ENCODE measurements around the gene MRPS18A.

MRPS18A gene

GRCh38 chr6:43724914-43725642, 37.5 kb upstream of the MRPS18A start:
- ATAC-seq (replicated peaks; ENCODE audit: extremely low read depth, poor library complexity, severe bottlenecking) (peak; percentile 84), DNase-seq (ENCODE audit: low spot score in 2 of 2) (peak; percentile 61 to 76)
- Mint-ChIP-seq H3K36me3 (ENCODE audit: insufficient read depth) (peaks cover 5% of the 10 kb centered on the region), H3K27ac (ENCODE audit: low read depth) (peak overlapping the region; percentile 70), H3K4me3 (peak overlapping the region; percentile 43), H3K27me3 (peaks cover 3% of the 10 kb centered on the region), H3K9me3 (no peaks in the 10 kb centered on the region), H3K4me1 (peaks cover 24% of the 10 kb centered on the region)

GRCh38 chr6:43724354-43724753, 36.8 kb upstream of the MRPS18A start:
- Mint-ChIP-seq H3K4me3 (peak overlapping the region; percentile 43), H3K4me1 (peaks cover 24% of the 10 kb centered on the region), H3K27me3 (peaks cover 7% of the 10 kb centered on the region), H3K27ac (ENCODE audit: low read depth) (peak overlapping the region; percentile 70), H3K36me3 (ENCODE audit: insufficient read depth) (peaks cover 5% of the 10 kb centered on the region), H3K9me3 (no peaks in the 10 kb centered on the region)
- ATAC-seq (replicated peaks; ENCODE audit: extremely low read depth, poor library complexity, severe bottlenecking) (no peak), DNase-seq (ENCODE audit: low spot score in 2 of 2) (no peak)

GRCh38 chr6:43723737-43724295, 36.2 kb upstream of the MRPS18A start:
- peaks cover 24% of the 10 kb centered on the region for H3K4me1 Mint-ChIP-seq
- DNase-seq (ENCODE audit: low spot score in 2 of 2) (peak; percentile 48 to 49), ATAC-seq (replicated peaks; ENCODE audit: extremely low read depth, poor library complexity, severe bottlenecking) (peak; percentile 54)
- peak overlapping the region; percentile 19 for H3K27ac Mint-ChIP-seq (ENCODE audit: low read depth)
- no peaks in the 10 kb centered on the region for H3K9me3 Mint-ChIP-seq
- peaks cover 5% of the 10 kb centered on the region for H3K36me3 Mint-ChIP-seq (ENCODE audit: insufficient read depth)
- no peak overlapping the region for H3K4me3 Mint-ChIP-seq
- H3K27me3 Mint-ChIP-seq, result peaks cover 7% of the 10 kb centered on the region

- peaks cover 5% of the 10 kb centered on the region for H3K36me3 Mint-ChIP-seq (ENCODE audit: insufficient read depth)
- no peak overlapping the region for H3K4me3 Mint-ChIP-seq
Measured at GRCh38 chr6:43722920-43723545, 35.4 kb upstream of the MRPS18A start.

GRCh38 chr6:43720999-43721398, 33.4 kb upstream of the MRPS18A start:
- Mint-ChIP-seq H3K27ac (ENCODE audit: low read depth) (no peak overlapping the region), H3K4me1 (peaks cover 24% of the 10 kb centered on the region), H3K27me3 (peaks cover 17% of the 10 kb centered on the region), H3K9me3 (no peaks in the 10 kb centered on the region), H3K36me3 (ENCODE audit: insufficient read depth) (peaks cover 5% of the 10 kb centered on the region), H3K4me3 (no peak overlapping the region)
- ATAC-seq (replicated peaks; ENCODE audit: extremely low read depth, poor library complexity, severe bottlenecking) (no peak), DNase-seq (ENCODE audit: low spot score in 2 of 2) (no peak)

More at GRCh38 chr6:43722920-43723545, 35.4 kb upstream of the MRPS18A start:
- ATAC-seq (replicated peaks; ENCODE audit: extremely low read depth, poor library complexity, severe bottlenecking), result no peak
- H3K27ac Mint-ChIP-seq (ENCODE audit: low read depth), result no peak overlapping the region
- peaks cover 24% of the 10 kb centered on the region for H3K4me1 Mint-ChIP-seq
- DNase-seq (ENCODE audit: low spot score in 2 of 2), result no peak
- H3K27me3 Mint-ChIP-seq, result peaks cover 14% of the 10 kb centered on the region
- no peaks in the 10 kb centered on the region for H3K9me3 Mint-ChIP-seq

GRCh38 chr6:43719511-43719910, 31.9 kb upstream of the MRPS18A start:
- Mint-ChIP-seq H3K4me3 (no peak overlapping the region), H3K4me1 (peaks cover 12% of the 10 kb centered on the region), H3K27ac (ENCODE audit: low read depth) (no peak overlapping the region), H3K36me3 (ENCODE audit: insufficient read depth) (no peaks in the 10 kb centered on the region), H3K9me3 (no peaks in the 10 kb centered on the region), H3K27me3 (peaks cover 17% of the 10 kb centered on the region)
- no peak for DNase-seq (ENCODE audit: low spot score in 2 of 2)
- ATAC-seq (replicated peaks; ENCODE audit: extremely low read depth, poor library complexity, severe bottlenecking), result no peak

GRCh38 chr6:43718387-43719105, 31.0 kb upstream of the MRPS18A start:
- no peak overlapping the region for H3K4me3 Mint-ChIP-seq
- peaks cover 2% of the 10 kb centered on the region for H3K4me1 Mint-ChIP-seq
- DNase-seq (ENCODE audit: low spot score in 2 of 2) (no peak), ATAC-seq (replicated peaks; ENCODE audit: extremely low read depth, poor library complexity, severe bottlenecking) (no peak)
- peaks cover 17% of the 10 kb centered on the region for H3K27me3 Mint-ChIP-seq
- no peaks in the 10 kb centered on the region for H3K9me3 Mint-ChIP-seq
- no peak overlapping the region for H3K27ac Mint-ChIP-seq (ENCODE audit: low read depth)
- H3K36me3 Mint-ChIP-seq (ENCODE audit: insufficient read depth), result no peaks in the 10 kb centered on the region

- ATAC-seq (replicated peaks; ENCODE audit: extremely low read depth, poor library complexity, severe bottlenecking), result no peak
- Mint-ChIP-seq H3K9me3 (no peaks in the 10 kb centered on the region), H3K4me3 (no peak overlapping the region), H3K4me1 (no peaks in the 10 kb centered on the region), H3K36me3 (ENCODE audit: insufficient read depth) (no peaks in the 10 kb centered on the region), H3K27me3 (peaks cover 17% of the 10 kb centered on the region), H3K27ac (ENCODE audit: low read depth) (no peak overlapping the region)
- DNase-seq (ENCODE audit: low spot score in 2 of 2), result no peak
Measured at GRCh38 chr6:43717822-43718221, 30.2 kb upstream of the MRPS18A start.

- Mint-ChIP-seq H3K27me3 (peaks cover 22% of the 10 kb centered on the region), H3K27ac (ENCODE audit: low read depth) (no peak overlapping the region), H3K4me3 (no peak overlapping the region), H3K36me3 (ENCODE audit: insufficient read depth) (no peaks in the 10 kb centered on the region), H3K9me3 (no peaks in the 10 kb centered on the region), H3K4me1 (no peaks in the 10 kb centered on the region)
- ATAC-seq (replicated peaks; ENCODE audit: extremely low read depth, poor library complexity, severe bottlenecking) (no peak), DNase-seq (ENCODE audit: low spot score in 2 of 2) (no peak)
Measured at GRCh38 chr6:43717389-43717788, 29.8 kb upstream of the MRPS18A start.

GRCh38 chr6:43716099-43716498, 28.5 kb upstream of the MRPS18A start:
- no peaks in the 10 kb centered on the region for H3K4me1 Mint-ChIP-seq
- H3K9me3 Mint-ChIP-seq, result no peaks in the 10 kb centered on the region
- ATAC-seq (replicated peaks; ENCODE audit: extremely low read depth, poor library complexity, severe bottlenecking) (no peak), DNase-seq (ENCODE audit: low spot score in 2 of 2) (no peak)
- H3K36me3 Mint-ChIP-seq (ENCODE audit: insufficient read depth), result no peaks in the 10 kb centered on the region
- H3K27ac Mint-ChIP-seq (ENCODE audit: low read depth), result no peak overlapping the region
- H3K4me3 Mint-ChIP-seq, result no peak overlapping the region
- peaks cover 35% of the 10 kb centered on the region for H3K27me3 Mint-ChIP-seq

- Mint-ChIP-seq H3K4me3 (no peak overlapping the region), H3K27me3 (peaks cover 42% of the 10 kb centered on the region), H3K27ac (ENCODE audit: low read depth) (no peak overlapping the region), H3K4me1 (no peaks in the 10 kb centered on the region), H3K36me3 (ENCODE audit: insufficient read depth) (no peaks in the 10 kb centered on the region), H3K9me3 (no peaks in the 10 kb centered on the region)
- DNase-seq (ENCODE audit: low spot score in 2 of 2) (no peak), ATAC-seq (replicated peaks; ENCODE audit: extremely low read depth, poor library complexity, severe bottlenecking) (peak; percentile 43)
Measured at GRCh38 chr6:43715056-43715788, 27.6 kb upstream of the MRPS18A start.
